Fibroblast of lung (primary cell): ENCODE results near the gene CNOT1.

ENCODE experiments used
- CTCF ChIP-seq, 2 donors: IDR thresholded peaks in 1 of 2; conservative IDR thresholded peaks in 1 of 2; 1 replicate in 1 of 2; 2 replicates in 1 of 2; pipeline ENCODE4 v1.5.1; 2011 to 2012; ENCODE audit warnings: low read length in 2 of 2, control low read depth in 1 of 2, inconsistent platforms in 1 of 2, low read depth in 1 of 2, mild to moderate bottlenecking in 1 of 2
- EZH2 ChIP-seq: IDR thresholded peaks from 2 replicates; pipeline ENCODE4 v1.5.1; 2012; ENCODE audit warnings: low read length, control low read depth, mild to moderate bottlenecking; ENCODE audit errors: missing control alignments

DNA sequence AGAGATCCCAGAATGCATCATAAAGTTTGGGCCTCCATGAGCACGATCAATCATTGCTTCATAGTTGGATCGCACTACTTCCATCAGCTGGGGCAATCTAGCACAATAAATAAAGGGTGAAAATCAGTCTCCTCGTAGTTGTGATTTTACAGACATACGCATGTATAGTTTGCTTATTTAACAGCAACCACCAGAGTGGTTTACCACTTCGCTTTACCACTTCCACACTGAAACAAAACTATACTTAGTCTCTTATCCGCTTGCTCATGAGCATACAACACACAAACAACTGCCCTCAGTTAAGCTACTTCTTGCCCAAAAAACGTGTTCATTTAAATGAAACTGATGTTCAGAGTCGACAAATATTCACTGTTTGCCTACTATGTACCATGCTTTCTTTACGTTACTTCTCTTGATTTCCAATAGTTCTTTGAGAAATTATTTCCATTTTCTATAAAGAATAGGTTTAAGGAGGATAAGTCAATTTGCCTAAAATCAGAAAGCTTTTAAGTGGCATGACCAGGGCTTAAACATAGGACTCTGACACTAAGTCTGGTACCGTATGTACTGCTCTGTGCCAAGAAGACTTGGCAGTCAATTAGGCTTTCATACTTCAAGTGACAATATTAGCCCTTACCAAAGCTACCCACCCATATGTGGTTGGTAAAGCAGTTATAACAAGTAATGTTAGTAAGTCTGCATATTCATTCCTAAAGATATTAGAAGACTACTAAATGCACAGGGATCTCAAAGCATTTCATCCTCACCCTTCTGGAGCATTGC is 92.3 kb downstream of the CNOT1 start:
- TF ChIP-seq CTCF (conservative IDR thresholded peaks at IDR 0.05 in 1 of 2, IDR thresholded peaks at IDR 0.05 in 1 of 2; ENCODE audit: low read depth in 1 of 2, low read length in 2 of 2) = no peak
- TF ChIP-seq EZH2 = no peak
